Dendritic cell treated with granulocyte-macrophage colony-stimulating factor and Interleukin-4, amounts not matched to agents 40 ng/mL and 50 ng/mL, for 4 days (primary cell): ENCODE measurements around the gene ASIC4.

Experiments used
- H3K27ac Mint-ChIP-seq: one replicate; pipeline ENCODE4 v1.8.0; 2022; ENCODE audit warnings: mild to moderate bottlenecking, mixed read lengths
- H3K27me3 Mint-ChIP-seq: one replicate; pipeline ENCODE4 v1.8.0; 2022; ENCODE audit warnings: mild to moderate bottlenecking, mixed read lengths
- H3K36me3 Mint-ChIP-seq: one replicate; pipeline ENCODE4 v1.8.0; 2022; ENCODE audit warnings: low read depth, mixed read lengths
- H3K4me1 Mint-ChIP-seq: one replicate; pipeline ENCODE4 v1.8.0; 2022; ENCODE audit warnings: low read depth, mixed read lengths
- H3K4me3 Mint-ChIP-seq: one replicate; pipeline ENCODE4 v1.8.0; 2022; ENCODE audit warnings: mild to moderate bottlenecking, moderate library complexity, mixed read lengths
- H3K9me3 Mint-ChIP-seq: one replicate; pipeline ENCODE4 v1.8.0; 2022; ENCODE audit warnings: mixed read lengths
- intact Hi-C: fragments of 100-400 bp; cut with micrococcal nuclease; formaldehyde crosslinking; loops from one replicate; pipeline ENCODE4 v1.15.0; 2022

The ASIC4 gene

GRCh38 chr2:219475697-219476651 is 38.3 kb upstream of the ASIC4 start:
- no peaks in the 10 kb centered on the region for H3K9me3 Mint-ChIP-seq
- peaks cover 5% of the 10 kb centered on the region for H3K4me1 Mint-ChIP-seq
- intact Hi-C loops, result loop anchor here (1.0 kb wide), 1 partner anchor 54 kb away; no protein-coding TSS in a partner anchor
- no peak overlapping the region for H3K27ac Mint-ChIP-seq
- H3K4me3 Mint-ChIP-seq, result no peak overlapping the region
- H3K36me3 Mint-ChIP-seq, result no peaks in the 10 kb centered on the region
- H3K27me3 Mint-ChIP-seq, result peaks cover 40% of the 10 kb centered on the region

- intact Hi-C loops, result loop anchor here (1.0 kb wide), 1 partner anchor 54 kb away; no protein-coding TSS in a partner anchor
- H3K4me3 Mint-ChIP-seq, result no peak overlapping the region
- H3K9me3 Mint-ChIP-seq, result no peaks in the 10 kb centered on the region
- no peak overlapping the region for H3K27ac Mint-ChIP-seq
- H3K36me3 Mint-ChIP-seq, result no peaks in the 10 kb centered on the region
- H3K4me1 Mint-ChIP-seq, result peaks cover 5% of the 10 kb centered on the region
- peaks cover 45% of the 10 kb centered on the region for H3K27me3 Mint-ChIP-seq
Observed at GRCh38 chr2:219476652-219477151, 37.6 kb upstream of the ASIC4 start.

GRCh38 chr2:219477179-219477578 is 37.1 kb upstream of the ASIC4 start:
- Mint-ChIP-seq H3K27ac (no peak overlapping the region), H3K4me1 (peaks cover 5% of the 10 kb centered on the region), H3K27me3 (peaks cover 49% of the 10 kb centered on the region), H3K36me3 (no peaks in the 10 kb centered on the region), H3K9me3 (no peaks in the 10 kb centered on the region), H3K4me3 (no peak overlapping the region)
- intact Hi-C loops, result no loop called here

GRCh38 chr2:219477815-219478214 is 36.5 kb upstream of the ASIC4 start:
- Mint-ChIP-seq H3K36me3 (no peaks in the 10 kb centered on the region), H3K9me3 (no peaks in the 10 kb centered on the region), H3K27me3 (peaks cover 56% of the 10 kb centered on the region), H3K4me1 (peaks cover 5% of the 10 kb centered on the region), H3K27ac (no peak overlapping the region), H3K4me3 (no peak overlapping the region)
- intact Hi-C loops, result no loop called here

GRCh38 chr2:219478916-219479315 is 35.4 kb upstream of the ASIC4 start:
- Mint-ChIP-seq H3K9me3 (no peaks in the 10 kb centered on the region), H3K27ac (no peak overlapping the region), H3K4me3 (no peak overlapping the region), H3K4me1 (peaks cover 5% of the 10 kb centered on the region), H3K27me3 (peaks cover 62% of the 10 kb centered on the region), H3K36me3 (no peaks in the 10 kb centered on the region)
- intact Hi-C loops, result no loop called here

- peaks cover 71% of the 10 kb centered on the region for H3K27me3 Mint-ChIP-seq
- peaks cover 11% of the 10 kb centered on the region for H3K4me1 Mint-ChIP-seq
Observed at GRCh38 chr2:219480004-219480403, 34.3 kb upstream of the ASIC4 start.

GRCh38 chr2:219482674-219483405 is 31.4 kb upstream of the ASIC4 start:
- Mint-ChIP-seq H3K27ac (no peak overlapping the region), H3K9me3 (no peaks in the 10 kb centered on the region), H3K36me3 (no peaks in the 10 kb centered on the region), H3K4me3 (no peak overlapping the region), H3K27me3 (peaks cover 78% of the 10 kb centered on the region), H3K4me1 (peaks cover 6% of the 10 kb centered on the region)
- intact Hi-C loops, result no loop called here

More at GRCh38 chr2:219480004-219480403, 34.3 kb upstream of the ASIC4 start:
- no peaks in the 10 kb centered on the region for H3K36me3 Mint-ChIP-seq
- H3K4me3 Mint-ChIP-seq, result no peak overlapping the region
- H3K9me3 Mint-ChIP-seq, result no peaks in the 10 kb centered on the region
- no peak overlapping the region for H3K27ac Mint-ChIP-seq
- intact Hi-C loops, result no loop called here

GRCh38 chr2:219483451-219484342 is 30.6 kb upstream of the ASIC4 start:
- Mint-ChIP-seq H3K4me3 (no peak overlapping the region), H3K27me3 (peaks cover 86% of the 10 kb centered on the region), H3K4me1 (peaks cover 6% of the 10 kb centered on the region), H3K9me3 (no peaks in the 10 kb centered on the region), H3K27ac (no peak overlapping the region), H3K36me3 (no peaks in the 10 kb centered on the region)
- intact Hi-C loops, result no loop called here

GRCh38 chr2:219484343-219485200 is 29.7 kb upstream of the ASIC4 start:
- Mint-ChIP-seq H3K27ac (no peak overlapping the region), H3K9me3 (no peaks in the 10 kb centered on the region), H3K4me3 (no peak overlapping the region), H3K27me3 (peaks cover 86% of the 10 kb centered on the region), H3K4me1 (peaks cover 6% of the 10 kb centered on the region), H3K36me3 (no peaks in the 10 kb centered on the region)
- intact Hi-C loops, result no loop called here

GRCh38 chr2:219485201-219485580 is 29.1 kb upstream of the ASIC4 start:
- Mint-ChIP-seq H3K4me3 (no peak overlapping the region), H3K36me3 (no peaks in the 10 kb centered on the region), H3K27me3 (peaks cover 84% of the 10 kb centered on the region), H3K4me1 (peaks cover 6% of the 10 kb centered on the region), H3K27ac (no peak overlapping the region), H3K9me3 (no peaks in the 10 kb centered on the region)
- intact Hi-C loops, result no loop called here

GRCh38 chr2:219486380-219486959 is 27.8 kb upstream of the ASIC4 start:
- H3K4me3 Mint-ChIP-seq, result no peak overlapping the region
- no peak overlapping the region for H3K27ac Mint-ChIP-seq
- H3K9me3 Mint-ChIP-seq, result no peaks in the 10 kb centered on the region
- H3K27me3 Mint-ChIP-seq, result peaks cover 81% of the 10 kb centered on the region
- H3K4me1 Mint-ChIP-seq, result peaks cover 6% of the 10 kb centered on the region
- intact Hi-C loops, result no loop called here
- H3K36me3 Mint-ChIP-seq, result no peaks in the 10 kb centered on the region

GRCh38 chr2:219488149-219488843 is 26.0 kb upstream of the ASIC4 start:
- Mint-ChIP-seq H3K9me3 (no peaks in the 10 kb centered on the region), H3K27me3 (peaks cover 81% of the 10 kb centered on the region)

More at GRCh38 chr2:219488149-219488843, 26.0 kb upstream of the ASIC4 start:
- Mint-ChIP-seq H3K36me3 (no peaks in the 10 kb centered on the region), H3K27ac (no peak overlapping the region), H3K4me1 (peaks cover 6% of the 10 kb centered on the region), H3K4me3 (no peak overlapping the region)
- intact Hi-C loops, result no loop called here
